H9 (cell line): Measurements from ENCODE around the gene PLB1. TPM values are rescaled to one million over a fixed set of nuclear protein-coding genes. Genes with fewer than 3 reads are reported as not detected.

ENCODE experiments used
- DNase-seq: peaks from one replicate; pipeline ENCODE4 v3.0.0-alpha.2; 2017
- H2AFZ ChIP-seq: one replicate; pipeline ENCODE4 v1.6.1; 2013; ENCODE audit warnings: mild to moderate bottlenecking, low read length, control low read depth, moderate library complexity
- H2AK5ac ChIP-seq: 2 replicates; pipeline ENCODE4 v1.6.1; 2013; ENCODE audit warnings: low read length, control low read depth, mixed read lengths; ENCODE audit not compliant: insufficient read length
- H2BK120ac ChIP-seq: one replicate; pipeline ENCODE4 v1.6.1; 2013; ENCODE audit warnings: low read depth, mild to moderate bottlenecking, low read length, control low read depth, inconsistent platforms; ENCODE audit not compliant: poor library complexity, severe bottlenecking
- H2BK12ac ChIP-seq: 2 replicates; pipeline ENCODE4 v1.6.1; 2013; ENCODE audit warnings: low read length, control low read depth, mixed read lengths, low read depth; ENCODE audit not compliant: insufficient read length
- H2BK15ac ChIP-seq: 2 replicates; pipeline ENCODE4 v1.6.1; 2013; ENCODE audit warnings: low read depth, low read length, control low read depth
- H2BK20ac ChIP-seq: one replicate; pipeline ENCODE4 v1.6.1; 2013; ENCODE audit warnings: low read depth, mild to moderate bottlenecking, low read length, control low read depth, inconsistent platforms; ENCODE audit not compliant: poor library complexity, severe bottlenecking
- H2BK5ac ChIP-seq: 2 replicates; pipeline ENCODE4 v1.6.1; 2013; ENCODE audit warnings: low read length, control low read depth, mixed read lengths; ENCODE audit not compliant: insufficient read length
- H3K14ac ChIP-seq: 2 replicates; pipeline ENCODE4 v1.6.1; 2013; ENCODE audit warnings: low read length, control low read depth; ENCODE audit not compliant: insufficient read depth
- H3K18ac ChIP-seq: 2 replicates; pipeline ENCODE4 v1.6.1; 2013; ENCODE audit warnings: low read depth, mild to moderate bottlenecking, mixed read lengths, low read length, control low read depth; ENCODE audit not compliant: insufficient read length
- H3K23ac ChIP-seq: 2 replicates; pipeline ENCODE4 v1.6.1; 2013; ENCODE audit warnings: low read length, control low read depth, mixed read lengths, low read depth; ENCODE audit not compliant: insufficient read length
- H3K23me2 ChIP-seq: 2 replicates; pipeline ENCODE4 v1.6.1; 2013; ENCODE audit warnings: low read depth, mild to moderate bottlenecking, mixed read lengths, low read length, control low read depth; ENCODE audit not compliant: insufficient read length, poor library complexity, severe bottlenecking
- H3K27ac ChIP-seq: 2 replicates; pipeline ENCODE4 v1.5.1; 2013; ENCODE audit warnings: low read length, control low read depth, mixed read lengths, low read depth; ENCODE audit not compliant: insufficient read length
- H3K27me3 ChIP-seq: 2 replicates; pipeline ENCODE4 v1.6.1; 2013; ENCODE audit warnings: low read length, control low read depth, inconsistent platforms; ENCODE audit not compliant: insufficient read depth
- H3K4ac ChIP-seq: 2 replicates; pipeline ENCODE4 v1.6.1; 2013; ENCODE audit warnings: low read depth, mild to moderate bottlenecking, control low read depth, inconsistent platforms, low read length, moderate library complexity
- H3K4me1 ChIP-seq: 2 replicates; pipeline ENCODE4 v1.6.1; 2013; ENCODE audit warnings: low read length, control low read depth, inconsistent platforms; ENCODE audit not compliant: insufficient read depth
- H3K4me2 ChIP-seq: 2 replicates; pipeline ENCODE4 v1.6.1; 2013; ENCODE audit warnings: low read length, control low read depth, mixed read lengths; ENCODE audit not compliant: insufficient read length, insufficient read depth
- H3K56ac ChIP-seq: 2 replicates; pipeline ENCODE4 v1.6.1; 2013; ENCODE audit warnings: low read depth, mild to moderate bottlenecking, mixed read lengths, low read length, control low read depth; ENCODE audit not compliant: insufficient read length
- H3K79me1 ChIP-seq: 2 replicates; pipeline ENCODE4 v1.6.1; 2013; ENCODE audit warnings: low read depth, mild to moderate bottlenecking, moderate library complexity, low read length, control low read depth, inconsistent platforms; ENCODE audit not compliant: insufficient read depth, poor library complexity, severe bottlenecking
- H3K79me2 ChIP-seq: 2 replicates; pipeline ENCODE4 v1.6.1; 2013; ENCODE audit warnings: low read length, control low read depth, inconsistent platforms; ENCODE audit not compliant: insufficient read depth
- H3K9ac ChIP-seq: 2 replicates; pipeline ENCODE4 v1.6.1; 2013; ENCODE audit warnings: low read length, control low read depth, mixed read lengths; ENCODE audit not compliant: insufficient read length; ENCODE audit errors: extremely low read depth
- H3K9me3 ChIP-seq: one replicate; pipeline ENCODE4 v1.6.1; 2013; ENCODE audit warnings: low read depth, low read length, inconsistent platforms; ENCODE audit not compliant: control insufficient read depth
- H3T11ph ChIP-seq: one replicate; pipeline ENCODE4 v1.6.1; 2013; ENCODE audit warnings: mild to moderate bottlenecking, low read length, control low read depth, inconsistent platforms
- H4K20me1 ChIP-seq: one replicate; pipeline ENCODE4 v1.6.1; 2013; ENCODE audit not compliant: control insufficient read depth, insufficient read length, insufficient read depth
- H4K5ac ChIP-seq: 2 replicates; pipeline ENCODE4 v1.6.1; 2013; ENCODE audit warnings: low read depth, mild to moderate bottlenecking, mixed read lengths, low read length, control low read depth; ENCODE audit not compliant: insufficient read length
- H4K8ac ChIP-seq: replicated peaks from 2 replicates; pipeline ENCODE4 v1.6.1; 2013; ENCODE audit warnings: low read length, control low read depth, mixed read lengths, low read depth; ENCODE audit not compliant: insufficient read length
- H4K91ac ChIP-seq: 2 replicates; pipeline ENCODE4 v1.6.1; 2013; ENCODE audit warnings: low read depth, mild to moderate bottlenecking, moderate library complexity, mixed read lengths, low read length, control low read depth; ENCODE audit not compliant: insufficient read length
- H3K27ac Mint-ChIP-seq, 3 experiments: 2 replicates in 2 of 3; 3 replicates in 1 of 3; pipeline ENCODE4 v1.8.0; 2020 to 2021; ENCODE audit warnings: mixed read lengths in 3 of 3, mild to moderate bottlenecking in 1 of 3, moderate library complexity in 1 of 3
- H3K27me3 Mint-ChIP-seq: 2 replicates; pipeline ENCODE4 v1.8.0; 2021; ENCODE audit warnings: low read depth, mild to moderate bottlenecking, moderate library complexity, mixed read lengths
- H3K36me3 Mint-ChIP-seq, 3 experiments: 2 replicates in 2 of 3; 3 replicates in 1 of 3; pipeline ENCODE4 v1.8.0; 2020 to 2021; ENCODE audit warnings: low read depth in 3 of 3, mixed read lengths in 3 of 3; ENCODE audit not compliant: insufficient read depth in 1 of 3
- H3K4me1 Mint-ChIP-seq, 2 experiments: 2 replicates each; pipeline ENCODE4 v1.8.0; 2020; ENCODE audit warnings: mixed read lengths in 2 of 2
- H3K4me3 Mint-ChIP-seq, 2 experiments: 2 replicates in 1 of 2; 3 replicates in 1 of 2; pipeline ENCODE4 v1.8.0; 2020 to 2021; ENCODE audit warnings: mild to moderate bottlenecking in 2 of 2, mixed read lengths in 2 of 2, moderate library complexity in 1 of 2
- H3K9me3 Mint-ChIP-seq, 2 experiments: 2 replicates in 1 of 2; 3 replicates in 1 of 2; pipeline ENCODE4 v1.8.0; 2020; ENCODE audit warnings: mild to moderate bottlenecking in 2 of 2, mixed read lengths in 2 of 2, moderate library complexity in 1 of 2
- CTCF ChIP-seq: fragments of 200-600 bp; sonication (generic); conservative IDR thresholded peaks from 3 replicates; pipeline ENCODE4 v1.8.0; 2021; ENCODE audit warnings: antibody characterized with exemption, mild to moderate bottlenecking
- WGBS: extraction: QIAGEN DNeasy Blood & Tissue Kit; methylation state at CpG from one replicate; pipeline ENCODE4 v1.1.7; 2013; ENCODE audit warnings: missing lambda C conversion rate, low lambda C conversion rate, mixed read lengths; ENCODE audit not compliant: insufficient read length; ENCODE audit errors: extremely low coverage; 5-methylcytosine and 5-hydroxymethylcytosine counted together
- total RNA-seq: library from RNA; stranded (reverse); gene quantifications from 2 replicates; pipeline ENCODE4 v1.2.1, GENCODE V29; 2021

PLB1 gene
- total RNA-seq, 1 experiment from 2014 or later: not detected

- Histone ChIP-seq H4K91ac (no peak overlapping the region), H2BK120ac (no peak overlapping the region), H3K14ac (no peak overlapping the region), H3K79me2 (no peaks in the 10 kb centered on the region), H3K27me3 (no peaks in the 10 kb centered on the region), H3K56ac (no peak overlapping the region), H2BK5ac (no peak overlapping the region), H3K27ac (no peak overlapping the region), H3K9me3 (no peaks in the 10 kb centered on the region), H4K8ac (no peak overlapping the region), H3K4ac (no peak overlapping the region), H2BK20ac (no peak overlapping the region), H3T11ph (no peak overlapping the region), H4K5ac (no peak overlapping the region), H3K9ac (no peak overlapping the region), H3K79me1 (no peaks in the 10 kb centered on the region), H2AFZ (no peak overlapping the region), H2BK15ac (no peak overlapping the region), H3K23ac (no peak overlapping the region), H3K23me2 (no peaks in the 10 kb centered on the region), H3K18ac (no peak overlapping the region), H2AK5ac (no peak overlapping the region), H2BK12ac (no peak overlapping the region), H4K20me1 (no peaks in the 10 kb centered on the region), H3K4me1 (no peaks in the 10 kb centered on the region), H3K4me2 (no peak overlapping the region)
- no peak for TF ChIP-seq CTCF
- Mint-ChIP-seq H3K27me3 (no peaks in the 10 kb centered on the region; the same call in 1 of the 2 replicates), H3K27ac (peak overlapping the region in 2 of 3 experiments; percentile 32 to 78; a peak in 3 of 7 replicates), H3K4me3 (no peak overlapping the region), H3K4me1 (peaks cover 15 to 22% of the 10 kb centered on the region in 2 experiments), H3K9me3 (peaks cover 0 to 3% of the 10 kb centered on the region in 2 experiments; a peak in 2 of 5 replicates), H3K36me3 (no peaks in the 10 kb centered on the region)
- DNase-seq: no peak
- no CpG with 5 or more reads among the region's 6 CpGs for WGBS
Observed at GRCh38 chr2:28667261-28667660, 171.4 kb downstream of the PLB1 start.
